HepG2 (cell line): ENCODE data around the gene USP36. TPM values are rescaled to one million over a fixed set of nuclear protein-coding genes. Genes with fewer than 3 reads are reported as not detected.

Experiments
- CREB1 ChIP-seq, 2 experiments: fragments of 450-650 bp in 1 of 2; IDR thresholded peaks; 2 replicates each; pipeline ENCODE4 v1.6.1; 2016 to 2017; ENCODE audit warnings: control low read depth in 1 of 2, mild to moderate bottlenecking in 1 of 2, missing compliant biosample characterization in 1 of 2, missing genetic modification characterization in 1 of 2
- EEA1 ChIP-seq: sonication (generic); formaldehyde crosslinking; IDR thresholded peaks from 2 replicates; pipeline ENCODE4 v1.5.1; 2020; ENCODE audit warnings: mild to moderate bottlenecking, missing genetic modification reagents, borderline replicate concordance
- FIP1L1 ChIP-seq: fragments of 200-400 bp; formaldehyde crosslinking; IDR thresholded peaks from 2 replicates; pipeline ENCODE4 v1.6.1; 2018; ENCODE audit warnings: low read depth, mild to moderate bottlenecking, low read length, moderate library complexity, borderline replicate concordance; ENCODE audit not compliant: insufficient read depth
- GZF1 ChIP-seq: sonication (generic); formaldehyde crosslinking; IDR thresholded peaks from 2 replicates; pipeline ENCODE4 v1.5.1; 2020; ENCODE audit warnings: mild to moderate bottlenecking, missing genetic modification reagents
- HDAC1 ChIP-seq: sonication (generic); formaldehyde crosslinking; IDR thresholded peaks from 2 replicates; pipeline ENCODE4 v1.5.1; 2020; ENCODE audit warnings: mild to moderate bottlenecking, missing genetic modification reagents
- HES4 ChIP-seq: sonication (generic); formaldehyde crosslinking; IDR thresholded peaks from 2 replicates; pipeline ENCODE4 v1.9.0; 2021; ENCODE audit warnings: mild to moderate bottlenecking, missing genetic modification reagents, borderline replicate concordance
- HNF4G ChIP-seq, 2 experiments: sonication (generic) in 1 of 2; formaldehyde crosslinking in 1 of 2; IDR thresholded peaks; 2 replicates each; pipeline versions ENCODE4 v1.4.0 to v1.6.1; 2011 to 2020; ENCODE audit warnings: borderline replicate concordance in 2 of 2, low read depth in 2 of 2, mild to moderate bottlenecking in 2 of 2, low read length in 1 of 2, missing genetic modification reagents in 1 of 2, moderate library complexity in 1 of 2
- NCOA5 ChIP-seq: sonication (generic); formaldehyde crosslinking; IDR thresholded peaks from 2 replicates; pipeline ENCODE4 v1.4.0; 2020; ENCODE audit warnings: missing genetic modification reagents
- NFIC ChIP-seq: IDR thresholded peaks from 2 replicates; pipeline ENCODE4 v1.6.1; 2012; ENCODE audit warnings: mild to moderate bottlenecking, low read length, inconsistent platforms
- NFYC ChIP-seq: IDR thresholded peaks from 2 replicates; pipeline ENCODE4 v1.6.1; 2016; ENCODE audit warnings: missing genetic modification reagents, missing compliant biosample characterization
- PHF8 ChIP-seq: sonication (generic); formaldehyde crosslinking; IDR thresholded peaks from 2 replicates; pipeline ENCODE4 v1.5.0; 2020; ENCODE audit warnings: missing genetic modification reagents
- RAD51 ChIP-seq: fragments of 450-650 bp; IDR thresholded peaks from 2 replicates; pipeline ENCODE4 v1.6.1; 2016; ENCODE audit warnings: borderline replicate concordance
- RBM22 ChIP-seq: fragments of 200-400 bp; formaldehyde crosslinking; optimal IDR thresholded peaks from 2 replicates; pipeline ENCODE3; 2017; ENCODE audit warnings: mild to moderate bottlenecking, low read length, moderate library complexity
- RNF2 ChIP-seq: fragments of 450-650 bp; conservative IDR thresholded peaks from 2 replicates; pipeline ENCODE4 v1.6.1; 2016; ENCODE audit warnings: low read depth
- SMAD3 ChIP-seq: sonication (generic); formaldehyde crosslinking; IDR thresholded peaks from 2 replicates; pipeline ENCODE4 v1.4.0; 2020; ENCODE audit warnings: missing genetic modification reagents
- TBL1XR1 ChIP-seq: fragments of 150-350 bp; IDR thresholded peaks from 2 replicates; pipeline ENCODE4 v1.6.1; 2014; ENCODE audit warnings: borderline replicate concordance, low read length; ENCODE audit not compliant: partially characterized antibody
- TCF12 ChIP-seq, 2 experiments: fragments of 450-650 bp in 1 of 2; sonication (generic) in 1 of 2; formaldehyde crosslinking in 1 of 2; IDR thresholded peaks; 2 replicates each; pipeline versions ENCODE4 v1.6.1 to v1.8.0; 2017 to 2022; ENCODE audit warnings: antibody characterized with exemption in 1 of 2, mild to moderate bottlenecking in 1 of 2, missing genetic modification reagents in 1 of 2, moderate library complexity in 1 of 2
- ZEB1 ChIP-seq: IDR thresholded peaks from 2 replicates; pipeline ENCODE4 v1.6.1; 2012; ENCODE audit warnings: mild to moderate bottlenecking, low read depth, inconsistent platforms; ENCODE audit not compliant: insufficient replicate concordance
- ZMAT3 ChIP-seq: sonication (generic); formaldehyde crosslinking; conservative IDR thresholded peaks from 2 replicates; pipeline ENCODE4 v1.7.0; 2021; ENCODE audit warnings: missing genetic modification reagents
- ZNF101 ChIP-seq: sonication (generic); formaldehyde crosslinking; IDR thresholded peaks from 2 replicates; pipeline ENCODE4 v1.4.0; 2020; ENCODE audit warnings: mild to moderate bottlenecking, low read depth, missing genetic modification reagents, borderline replicate concordance
- ZNF124 ChIP-seq: sonication (generic); formaldehyde crosslinking; IDR thresholded peaks from 2 replicates; pipeline ENCODE4 v1.4.0; 2020; ENCODE audit warnings: missing genetic modification reagents
- ZNF841 ChIP-seq: sonication (generic); formaldehyde crosslinking; IDR thresholded peaks from 2 replicates; pipeline ENCODE4 v1.8.1; 2023; ENCODE audit warnings: missing genetic modification reagents, borderline replicate concordance
- polyA plus RNA-seq, 8 experiments: library from polyadenylated mRNA; depleted of rRNA in 3 of 8; stranded (reverse) in 7 of 8; unstranded in 1 of 8; fragments of >200 nt; fragmentation: Illumina TruSeq in 4 of 8; extraction: Trizol in 4 of 8; gene quantifications; 2 replicates each; pipeline versions ENCODE4 v1.2.1 to v1.2.3, GENCODE V29; 2011 to 2016; ENCODE audit warnings: low read depth in 4 of 8, missing spikeins in 1 of 8, mixed read lengths in 1 of 8; ENCODE audit not compliant: insufficient read depth in 1 of 8
- total RNA-seq, 5 experiments: library from RNA; depleted of rRNA; stranded (reverse); fragments of >200 nt; fragmentation: Illumina TruSeq; extraction: Trizol; gene quantifications; 2 replicates each; pipeline ENCODE4 v1.2.3, GENCODE V29; 2016; ENCODE audit warnings: low read depth in 1 of 5
- TF ChIP-seq, protein P1 (sequence below): IDR thresholded peaks from 2 replicates; pipeline ENCODE4 v1.6.1; 2016; ENCODE audit warnings: low read depth, borderline replicate concordance
- TF ChIP-seq, protein P2 (sequence below): sonication (generic); formaldehyde crosslinking; IDR thresholded peaks from 2 replicates; pipeline ENCODE4 v1.4.0; 2020; ENCODE audit warnings: missing genetic modification reagents, mild to moderate bottlenecking, borderline replicate concordance
- TF ChIP-seq, protein P3 (sequence below): sonication (generic); formaldehyde crosslinking; IDR thresholded peaks from 2 replicates; pipeline ENCODE4 v1.4.0; 2020; ENCODE audit warnings: missing genetic modification reagents

USP36 gene
- total and polyA plus RNA-seq, 2 of the 13 experiments (the other 11 are each of a cell fraction or from before 2014, with no cell fraction given): 29.6 to 45.9 TPM

DNA sequence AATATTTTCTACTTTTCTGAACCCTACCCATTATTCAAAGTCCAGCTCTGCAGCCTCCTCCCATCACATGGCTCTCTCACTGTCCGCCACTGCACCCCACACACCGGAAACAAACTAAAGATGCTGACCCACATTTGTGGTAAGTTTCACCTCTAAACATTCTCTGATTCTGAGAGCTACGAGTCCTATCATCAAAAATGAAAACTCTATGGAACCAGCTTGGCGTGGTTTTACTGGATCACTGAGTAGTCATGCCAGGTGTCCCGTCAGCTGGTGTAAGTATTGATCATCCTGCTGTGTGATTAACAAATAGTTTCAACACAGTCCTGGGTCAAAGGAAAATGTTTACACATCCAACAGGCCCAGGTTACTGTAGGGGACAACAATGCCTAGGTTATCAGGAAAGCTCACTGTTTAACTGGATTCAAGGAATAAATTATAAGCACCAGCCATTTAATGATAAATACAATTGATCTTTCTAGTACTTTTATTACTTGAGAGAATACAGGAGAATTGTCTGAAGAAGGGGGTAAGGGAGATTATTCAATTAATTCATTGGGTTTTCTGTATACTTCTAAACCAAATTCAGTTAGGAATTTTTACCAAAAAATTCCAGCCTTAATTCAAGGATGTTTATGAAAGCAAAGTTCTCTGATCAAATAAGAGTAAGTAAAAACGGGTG lies 92.4 kb downstream of the USP36 start (continued):
- TF ChIP-seq HNF4G (IDR thresholded peaks at IDR 0.05; ENCODE audit: borderline replicate concordance, low read depth, low read length): peak; percentile 64; the same call in 1 of the 2 replicates
- TF ChIP-seq HNF4G (CRISPR knock-in tag; IDR thresholded peaks at IDR 0.05; ENCODE audit: borderline replicate concordance, low read depth): peak; percentile 62; the same call in 1 of the 2 replicates
- TF ChIP-seq TBL1XR1: no peak
- peak; percentile 79 for TF ChIP-seq SMAD3 (CRISPR knock-in tag)
- TF ChIP-seq CREB1 (IDR thresholded peaks at IDR 0.05): no peak
- peak; percentile 70 for TF ChIP-seq CREB1 (CRISPR knock-in tag; IDR thresholded peaks at IDR 0.05)
- TF ChIP-seq ZNF841: no peak
- no peak for TF ChIP-seq GZF1 (CRISPR knock-in tag)
- TF ChIP-seq EEA1: no peak
- TF ChIP-seq ZEB1: peak; percentile 82
- TF ChIP-seq ZMAT3 (CRISPR knock-in tag): no peak
- TF ChIP-seq FIP1L1: no peak
- TF ChIP-seq RAD51: no peak
- TF ChIP-seq, protein P1, sequence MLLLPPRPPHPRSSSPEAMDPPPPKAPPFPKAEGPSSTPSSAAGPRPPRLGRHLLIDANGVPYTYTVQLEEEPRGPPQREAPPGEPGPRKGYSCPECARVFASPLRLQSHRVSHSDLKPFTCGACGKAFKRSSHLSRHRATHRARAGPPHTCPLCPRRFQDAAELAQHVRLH (CRISPR knock-in tag): peak; percentile 45; the same call in 1 of the 2 replicates
- no peak for TF ChIP-seq RBM22
- peak; percentile 93 for TF ChIP-seq HDAC1 (CRISPR knock-in tag)
- TF ChIP-seq NCOA5: no peak
- no peak for TF ChIP-seq NFYC (CRISPR knock-in tag)
- TF ChIP-seq ZNF101: no peak
- no peak for TF ChIP-seq RNF2
- TF ChIP-seq, protein P2, sequence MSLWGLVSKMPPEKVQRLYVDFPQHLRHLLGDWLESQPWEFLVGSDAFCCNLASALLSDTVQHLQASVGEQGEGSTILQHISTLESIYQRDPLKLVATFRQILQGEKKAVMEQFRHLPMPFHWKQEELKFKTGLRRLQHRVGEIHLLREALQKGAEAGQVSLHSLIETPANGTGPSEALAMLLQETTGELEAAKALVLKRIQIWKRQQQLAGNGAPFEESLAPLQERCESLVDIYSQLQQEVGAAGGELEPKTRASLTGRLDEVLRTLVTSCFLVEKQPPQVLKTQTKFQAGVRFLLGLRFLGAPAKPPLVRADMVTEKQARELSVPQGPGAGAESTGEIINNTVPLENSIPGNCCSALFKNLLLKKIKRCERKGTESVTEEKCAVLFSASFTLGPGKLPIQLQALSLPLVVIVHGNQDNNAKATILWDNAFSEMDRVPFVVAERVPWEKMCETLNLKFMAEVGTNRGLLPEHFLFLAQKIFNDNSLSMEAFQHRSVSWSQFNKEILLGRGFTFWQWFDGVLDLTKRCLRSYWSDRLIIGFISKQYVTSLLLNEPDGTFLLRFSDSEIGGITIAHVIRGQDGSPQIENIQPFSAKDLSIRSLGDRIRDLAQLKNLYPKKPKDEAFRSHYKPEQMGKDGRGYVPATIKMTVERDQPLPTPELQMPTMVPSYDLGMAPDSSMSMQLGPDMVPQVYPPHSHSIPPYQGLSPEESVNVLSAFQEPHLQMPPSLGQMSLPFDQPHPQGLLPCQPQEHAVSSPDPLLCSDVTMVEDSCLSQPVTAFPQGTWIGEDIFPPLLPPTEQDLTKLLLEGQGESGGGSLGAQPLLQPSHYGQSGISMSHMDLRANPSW (CRISPR knock-in tag): no peak
- no peak; the same call in 1 of the 2 replicates for TF ChIP-seq PHF8 (CRISPR knock-in tag)
- TF ChIP-seq NFIC: peak; percentile 88
- no peak for TF ChIP-seq HES4 (CRISPR knock-in tag)
- no peak; the same call in 1 of the 2 replicates for TF ChIP-seq ZNF124 (CRISPR knock-in tag)
- TF ChIP-seq, protein P3, sequence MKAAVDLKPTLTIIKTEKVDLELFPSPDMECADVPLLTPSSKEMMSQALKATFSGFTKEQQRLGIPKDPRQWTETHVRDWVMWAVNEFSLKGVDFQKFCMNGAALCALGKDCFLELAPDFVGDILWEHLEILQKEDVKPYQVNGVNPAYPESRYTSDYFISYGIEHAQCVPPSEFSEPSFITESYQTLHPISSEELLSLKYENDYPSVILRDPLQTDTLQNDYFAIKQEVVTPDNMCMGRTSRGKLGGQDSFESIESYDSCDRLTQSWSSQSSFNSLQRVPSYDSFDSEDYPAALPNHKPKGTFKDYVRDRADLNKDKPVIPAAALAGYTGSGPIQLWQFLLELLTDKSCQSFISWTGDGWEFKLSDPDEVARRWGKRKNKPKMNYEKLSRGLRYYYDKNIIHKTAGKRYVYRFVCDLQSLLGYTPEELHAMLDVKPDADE (CRISPR knock-in tag): no peak
- TF ChIP-seq TCF12 (IDR thresholded peaks at IDR 0.05): no peak
- TF ChIP-seq TCF12 (CRISPR knock-in tag; IDR thresholded peaks at IDR 0.05): peak; percentile 93
